Activated CD4-positive, CD25-positive, alpha-beta regulatory T cell treated with anti-CD3 and anti-CD28 coated beads, Interleukin-2, amount 50 U/mL, for 24 hours (primary cell): ENCODE measurements around the gene DAND5.
"Not testable (repeated sequence)": the region's sequence is repeated elsewhere in the genome, so short reads cannot be mapped to it uniquely, and the experiment has no call there.

ENCODE experiments used
- ATAC-seq, 2 donors: fragments of 150-1000 bp; cut with Tn5 transposase; one replicate each; pipeline ENCODE4 v1.10.0; 2021; ENCODE audit warnings: mild to moderate bottlenecking in 1 of 2, moderate library complexity in 1 of 2

Gene DAND5

GRCh38 chr19:12967907-12968306, 1.5 kb upstream of the DAND5 start:
- ATAC-seq: no peak

- no peak for ATAC-seq
Observed at GRCh38 chr19:12970070-12970820, 869 bp downstream of the DAND5 start.

GRCh38 chr19:12973236-12973635, 3.9 kb downstream of the DAND5 start:
- ATAC-seq: no peak

GRCh38 chr19:12974301-12975220, 5.2 kb downstream of the DAND5 start:
- no peak for ATAC-seq

GRCh38 chr19:12975221-12975741, 5.9 kb downstream of the DAND5 start:
- ATAC-seq: no peak

GRCh38 chr19:12976109-12976508, 6.7 kb downstream of the DAND5 start:
- not testable (repeated sequence) for ATAC-seq

GRCh38 chr19:12979974-12980373, 10.6 kb downstream of the DAND5 start:
- ATAC-seq: no peak

GRCh38 chr19:12982648-12983047, 13.3 kb downstream of the DAND5 start:
- no peak for ATAC-seq

GRCh38 chr19:12983091-12983490, 13.7 kb downstream of the DAND5 start:
- no peak for ATAC-seq

GRCh38 chr19:12983542-12984142, 14.3 kb downstream of the DAND5 start:
- peak; percentile 80 to 81 for ATAC-seq

- ATAC-seq: no peak
Observed at GRCh38 chr19:12984143-12984627, 14.8 kb downstream of the DAND5 start.

GRCh38 chr19:12984683-12985048, 15.3 kb downstream of the DAND5 start:
- ATAC-seq: no peak

- peak; percentile 21 to 47 for ATAC-seq
Observed at GRCh38 chr19:12985049-12985776, 15.8 kb downstream of the DAND5 start.

GRCh38 chr19:12986726-12987125, 17.4 kb downstream of the DAND5 start:
- ATAC-seq: no peak

- ATAC-seq: no peak
Observed at GRCh38 chr19:12987190-12987589, 17.8 kb downstream of the DAND5 start.

- ATAC-seq: no peak
Observed at GRCh38 chr19:12987781-12988180, 18.4 kb downstream of the DAND5 start.

GRCh38 chr19:12990431-12990830, 21.1 kb downstream of the DAND5 start:
- no peak for ATAC-seq

- no peak for ATAC-seq
Observed at GRCh38 chr19:12990853-12991252, 21.5 kb downstream of the DAND5 start.

GRCh38 chr19:12991296-12991695, 21.9 kb downstream of the DAND5 start:
- ATAC-seq: no peak

GRCh38 chr19:12992729-12993128, 23.4 kb downstream of the DAND5 start:
- ATAC-seq: no peak

- ATAC-seq: no peak
Observed at GRCh38 chr19:12993562-12993961, 24.2 kb downstream of the DAND5 start.
